CD8-positive, alpha-beta memory T cell (primary cell): ENCODE results near the gene SNRPB2. TPM values are rescaled to one million over a fixed set of nuclear protein-coding genes. Genes with fewer than 3 reads are reported as not detected.
A peak's percentile ranks its signal among the peaks of the same experiment; 100 is the strongest.

Experiments
- CTCF ChIA-PET: fragments of 350-600 bp; sonication (Branson Sonifier 250); formaldehyde crosslinking; loops from one replicate; lab custom pipeline; 2021; ENCODE audit warnings: antibody characterized with exemption; lab: Charles Lee
- POLR2A ChIA-PET: fragments of 350-600 bp; sonication (Branson Sonifier 250); formaldehyde crosslinking; loops from one replicate; lab custom pipeline; 2021; ENCODE audit warnings: antibody characterized with exemption; lab: Charles Lee
- DNase-seq, 5 donors: peaks; one replicate each; pipeline versions ENCODE4 v3.0.0 to v3.0.0-alpha.2; 2020 to 2022; ENCODE audit warnings: mixed read lengths in 1 of 5
- H3K27ac ChIP-seq: one replicate; pipeline ENCODE4 v1.7.0; 2013; ENCODE audit warnings: low read depth, mild to moderate bottlenecking, low read length, moderate library complexity
- H3K27me3 ChIP-seq: 2 replicates; pipeline ENCODE4 v1.7.0; 2013; ENCODE audit warnings: low read length, mild to moderate bottlenecking; ENCODE audit not compliant: insufficient read depth, poor library complexity, severe bottlenecking
- H3K36me3 ChIP-seq: 2 replicates; pipeline ENCODE4 v1.7.0; 2013; ENCODE audit warnings: mild to moderate bottlenecking, low read length, moderate library complexity; ENCODE audit not compliant: insufficient read depth
- H3K4me1 ChIP-seq: 2 replicates; pipeline ENCODE4 v1.7.0; 2013; ENCODE audit warnings: mild to moderate bottlenecking, low read length, moderate library complexity; ENCODE audit not compliant: insufficient read depth
- H3K4me3 ChIP-seq: 2 replicates; pipeline ENCODE4 v1.7.0; 2013; ENCODE audit warnings: mild to moderate bottlenecking, low read length
- H3K9me3 ChIP-seq: 2 replicates; pipeline ENCODE4 v1.7.0; 2013; ENCODE audit warnings: mild to moderate bottlenecking, low read length
- H3K27ac Mint-ChIP-seq, 8 donors: one replicate each; pipeline ENCODE4 v1.8.0; 2020 to 2021; ENCODE audit warnings: mixed read lengths in 8 of 8, mild to moderate bottlenecking in 6 of 8, inconsistent platforms in 3 of 8, moderate library complexity in 3 of 8
- H3K27me3 Mint-ChIP-seq, 2 donors: one replicate each; pipeline ENCODE4 v1.8.0; 2020 to 2021; ENCODE audit warnings: mixed read lengths in 2 of 2, mild to moderate bottlenecking in 1 of 2, moderate library complexity in 1 of 2
- H3K36me3 Mint-ChIP-seq, 3 donors: one replicate each; pipeline ENCODE4 v1.8.0; 2020 to 2021; ENCODE audit warnings: mixed read lengths in 3 of 3, inconsistent platforms in 1 of 3, mild to moderate bottlenecking in 1 of 3
- H3K4me1 Mint-ChIP-seq, 3 donors: one replicate each; pipeline ENCODE4 v1.8.0; 2020 to 2021; ENCODE audit warnings: mixed read lengths in 3 of 3, inconsistent platforms in 1 of 3, mild to moderate bottlenecking in 1 of 3
- H3K4me3 Mint-ChIP-seq, 7 donors: one replicate each; pipeline ENCODE4 v1.8.0; 2020 to 2021; ENCODE audit warnings: mixed read lengths in 7 of 7, mild to moderate bottlenecking in 6 of 7, moderate library complexity in 4 of 7, inconsistent platforms in 2 of 7
- H3K9me3 Mint-ChIP-seq, 5 donors: one replicate each; pipeline ENCODE4 v1.8.0; 2020 to 2022; ENCODE audit warnings: mixed read lengths in 5 of 5, mild to moderate bottlenecking in 3 of 5, moderate library complexity in 2 of 5, inconsistent platforms in 1 of 5
- polyA plus RNA-seq: library from polyadenylated mRNA; unstranded; fragments of 300-500 nt; fragmentation: Illumina TruSeq; gene quantifications from one replicate; pipeline ENCODE4 v1.2.3, GENCODE V29; 2021
- total RNA-seq, 2 experiments: library from RNA; stranded (reverse); gene quantifications; one replicate each; pipeline ENCODE4 v1.2.3, GENCODE V29; 2021

The SNRPB2 gene
- total and polyA plus RNA-seq, 3 experiments from 2014 or later, result 86.8 to 118 (median 116) TPM

DNA sequence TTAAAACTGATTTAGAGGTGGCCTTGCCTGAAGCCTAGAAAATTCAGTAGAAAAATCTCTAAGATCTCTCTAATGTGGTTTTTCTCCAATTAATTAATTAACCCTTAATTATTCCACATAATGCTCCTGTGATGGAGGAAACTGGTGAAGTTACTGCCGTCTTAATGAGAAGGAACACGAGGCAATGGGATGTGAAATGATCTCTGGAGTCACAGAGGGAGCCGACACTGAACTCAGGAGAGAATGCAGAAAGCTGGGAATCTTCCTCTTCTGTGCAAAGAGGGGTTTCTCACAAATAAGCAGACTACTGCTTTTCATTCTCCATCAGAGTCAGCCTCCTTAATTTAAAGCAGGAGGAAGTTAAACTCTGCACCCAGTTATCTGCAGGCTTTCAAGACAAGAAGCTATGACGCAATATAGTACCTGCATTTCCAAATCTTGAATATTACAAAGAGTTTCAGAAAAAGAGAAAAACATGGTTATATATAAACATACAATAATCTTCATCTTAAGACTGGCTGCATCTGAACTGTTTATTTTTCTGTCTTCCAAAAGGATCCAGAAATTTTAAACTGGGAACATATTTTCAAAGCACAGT is 18.1 kb upstream of the SNRPB2 start:
- Mint-ChIP-seq H3K36me3 (peaks cover 0 to 8% (median 2%) of the 10 kb centered on the region in 3 donors), H3K4me3 (no peak overlapping the region), H3K27ac (peak overlapping the region in 1 of 8 donors; percentile 19), H3K9me3 (peaks cover 0 to 4% (median 0%) of the 10 kb centered on the region in 5 donors), H3K4me1 (peaks cover 24 to 36% (median 35%) of the 10 kb centered on the region in 3 donors), H3K27me3 (peaks cover 17 to 38% of the 10 kb centered on the region in 2 donors)
- H3K36me3 ChIP-seq, result no peaks in the 10 kb centered on the region
- POLR2A ChIA-PET, result no interaction called here
- H3K27me3 ChIP-seq, result no peaks in the 10 kb centered on the region
- peaks cover 24% of the 10 kb centered on the region for H3K4me1 ChIP-seq
- no peak overlapping the region for H3K27ac ChIP-seq
- no peak for DNase-seq
- CTCF ChIA-PET, result no interaction called here
- no peak overlapping the region for H3K4me3 ChIP-seq
- H3K9me3 ChIP-seq, result no peaks in the 10 kb centered on the region

DNA sequence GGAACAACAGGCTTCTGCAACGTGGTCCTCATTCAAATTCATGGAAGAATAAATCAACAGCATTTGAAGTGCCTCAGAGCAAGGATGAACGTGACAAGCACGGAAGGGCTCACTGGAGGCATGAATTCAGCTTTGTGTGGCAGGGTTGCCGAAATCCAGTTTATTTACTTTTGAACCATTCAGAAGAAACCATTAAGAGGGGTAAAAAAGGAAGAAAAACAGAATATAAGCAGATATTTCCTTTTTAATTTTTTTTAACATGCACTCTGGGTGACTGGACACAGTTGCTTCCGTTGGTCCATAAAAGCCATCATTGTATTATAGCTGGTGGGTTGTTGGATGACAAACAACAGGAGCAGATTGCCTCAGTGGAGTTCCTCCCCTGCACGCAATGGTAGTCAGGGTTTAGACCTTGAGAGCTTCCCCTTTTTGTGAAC is 17.3 kb upstream of the SNRPB2 start:
- ChIA-PET POLR2A (no interaction called here), CTCF (no interaction called here)
- peaks cover 0 to 3% (median 2%) of the 10 kb centered on the region in 3 donors for H3K36me3 Mint-ChIP-seq
- peaks cover 24 to 35% (median 32%) of the 10 kb centered on the region in 3 donors for H3K4me1 Mint-ChIP-seq
- H3K27ac Mint-ChIP-seq, result no peak overlapping the region
- peaks cover 0 to 4% (median 0%) of the 10 kb centered on the region in 5 donors for H3K9me3 Mint-ChIP-seq
- Histone ChIP-seq H3K4me3 (no peak overlapping the region), H3K36me3 (no peaks in the 10 kb centered on the region), H3K4me1 (peaks cover 23% of the 10 kb centered on the region), H3K9me3 (no peaks in the 10 kb centered on the region), H3K27me3 (no peaks in the 10 kb centered on the region), H3K27ac (no peak overlapping the region)
- H3K4me3 Mint-ChIP-seq, result no peak overlapping the region
- H3K27me3 Mint-ChIP-seq, result peaks cover 15 to 37% of the 10 kb centered on the region in 2 donors
- DNase-seq, result no peak

DNA sequence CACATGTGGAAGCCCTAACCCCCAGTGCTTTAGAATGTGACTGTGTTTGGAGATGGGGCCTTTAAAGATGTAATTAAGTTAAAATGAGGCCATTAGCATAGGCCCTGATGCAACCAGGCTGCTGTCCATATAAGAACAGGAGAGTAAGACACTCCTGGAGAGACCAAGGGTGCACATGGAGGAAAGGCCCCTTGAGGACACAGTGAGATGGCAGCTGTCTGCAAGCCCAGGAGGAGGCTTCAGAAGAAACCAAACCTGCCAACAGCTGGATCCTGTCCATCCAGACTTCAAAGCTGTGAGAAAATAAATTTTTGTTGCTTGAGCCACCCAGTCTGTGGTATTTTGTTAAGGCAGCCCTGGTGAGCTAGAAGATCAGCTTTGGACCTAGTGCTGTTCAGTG is 16.8 kb upstream of the SNRPB2 start:
- peaks cover 16 to 41% of the 10 kb centered on the region in 2 donors for H3K27me3 Mint-ChIP-seq
- Histone ChIP-seq H3K27ac (no peak overlapping the region), H3K36me3 (no peaks in the 10 kb centered on the region), H3K4me1 (peaks cover 18% of the 10 kb centered on the region), H3K9me3 (no peaks in the 10 kb centered on the region), H3K27me3 (no peaks in the 10 kb centered on the region), H3K4me3 (no peak overlapping the region)
- no peak overlapping the region for H3K4me3 Mint-ChIP-seq
- ChIA-PET CTCF (no interaction called here), POLR2A (no interaction called here)
- H3K27ac Mint-ChIP-seq, result no peak overlapping the region
- H3K36me3 Mint-ChIP-seq, result peaks cover 0 to 2% (median 0%) of the 10 kb centered on the region in 3 donors
- DNase-seq, result no peak
- H3K9me3 Mint-ChIP-seq, result peaks cover 0 to 4% (median 0%) of the 10 kb centered on the region in 5 donors
- H3K4me1 Mint-ChIP-seq, result peaks cover 21 to 29% (median 27%) of the 10 kb centered on the region in 3 donors

DNA sequence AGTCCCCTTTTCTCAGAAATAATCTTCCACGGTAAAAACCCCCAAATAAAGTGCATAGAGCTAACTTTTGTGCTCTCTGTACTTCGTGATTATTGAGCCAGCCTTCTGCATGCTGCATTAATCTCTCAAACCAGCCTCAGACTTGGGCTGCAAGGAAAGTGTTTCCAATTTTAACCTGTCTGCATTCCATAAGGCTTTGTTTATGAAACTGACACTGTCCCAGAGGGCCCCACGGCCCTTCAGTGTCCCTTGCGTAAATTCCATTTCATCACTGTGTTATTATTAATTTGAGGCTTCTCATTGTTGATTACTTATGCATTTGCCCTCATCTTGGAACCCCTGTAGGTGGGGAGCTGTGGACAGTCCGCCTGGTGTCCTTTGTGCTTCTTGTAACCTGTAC is 15.6 kb upstream of the SNRPB2 start:
- Mint-ChIP-seq H3K36me3 (peaks cover 0 to 2% (median 0%) of the 10 kb centered on the region in 3 donors), H3K27ac (no peak overlapping the region), H3K9me3 (peaks cover 0 to 2% (median 0%) of the 10 kb centered on the region in 5 donors), H3K4me3 (no peak overlapping the region), H3K4me1 (peaks cover 10 to 17% (median 15%) of the 10 kb centered on the region in 3 donors), H3K27me3 (peaks cover 18 to 50% of the 10 kb centered on the region in 2 donors)
- CTCF ChIA-PET, result no interaction called here
- Histone ChIP-seq H3K27me3 (no peaks in the 10 kb centered on the region), H3K36me3 (no peaks in the 10 kb centered on the region), H3K9me3 (no peaks in the 10 kb centered on the region), H3K4me1 (peaks cover 6% of the 10 kb centered on the region), H3K4me3 (no peak overlapping the region), H3K27ac (no peak overlapping the region)
- DNase-seq, result no peak
- POLR2A ChIA-PET, result no interaction called here

DNA sequence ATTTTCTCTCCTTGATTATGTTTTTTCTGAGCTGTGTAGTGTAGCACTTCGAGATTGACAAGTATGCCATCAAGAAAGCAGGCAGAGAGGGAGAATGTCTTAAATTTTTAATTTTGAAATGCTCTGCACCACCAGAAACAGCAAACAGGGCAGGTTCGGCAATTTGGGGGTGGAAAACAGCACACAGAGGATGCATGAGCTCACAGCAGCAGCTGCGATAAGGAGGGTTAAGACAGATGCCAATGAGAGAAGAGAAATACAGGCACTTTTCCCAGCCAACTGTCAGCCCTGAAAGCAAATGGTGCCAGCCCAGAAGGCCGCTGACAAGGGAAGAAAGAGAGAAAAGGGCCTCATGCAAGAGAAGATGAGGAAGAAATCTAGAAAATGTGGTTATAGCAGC is 15.1 kb upstream of the SNRPB2 start:
- peaks cover 0 to 2% (median 0%) of the 10 kb centered on the region in 5 donors for H3K9me3 Mint-ChIP-seq
- no peak for DNase-seq
- ChIA-PET CTCF (no interaction called here), POLR2A (no interaction called here)
- H3K36me3 ChIP-seq, result no peaks in the 10 kb centered on the region
- no peak overlapping the region for H3K27ac Mint-ChIP-seq
- H3K27ac ChIP-seq, result no peak overlapping the region
- no peak overlapping the region for H3K4me3 ChIP-seq
- peaks cover 5 to 12% (median 10%) of the 10 kb centered on the region in 3 donors for H3K4me1 Mint-ChIP-seq
- peaks cover 18 to 55% of the 10 kb centered on the region in 2 donors for H3K27me3 Mint-ChIP-seq
- H3K36me3 Mint-ChIP-seq, result peaks cover 0 to 2% (median 0%) of the 10 kb centered on the region in 3 donors
- no peaks in the 10 kb centered on the region for H3K27me3 ChIP-seq
- no peaks in the 10 kb centered on the region for H3K9me3 ChIP-seq
- H3K4me1 ChIP-seq, result peaks cover under 1% of the 10 kb centered on the region
- no peak overlapping the region for H3K4me3 Mint-ChIP-seq

DNA sequence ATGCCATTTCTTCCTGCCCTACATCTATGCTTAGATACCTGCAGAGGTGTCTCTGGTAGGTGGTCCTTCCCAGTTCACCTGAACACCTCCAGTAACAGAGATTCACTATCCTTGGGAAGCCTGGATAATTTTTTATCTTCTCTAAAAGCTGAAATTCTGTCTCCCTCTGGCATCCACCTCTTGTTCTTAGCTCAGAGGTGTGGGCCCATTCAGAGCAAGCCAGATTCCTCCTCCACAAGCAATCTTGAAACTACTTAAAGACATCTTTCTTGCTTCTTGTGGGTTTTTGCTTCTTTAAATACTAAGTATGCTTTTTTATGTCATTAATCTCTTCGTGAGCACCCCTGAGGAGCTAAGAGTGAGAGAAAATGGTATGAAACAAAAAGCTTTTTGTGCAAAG is 10.4 kb upstream of the SNRPB2 start:
- Mint-ChIP-seq H3K27ac (no peak overlapping the region), H3K4me3 (no peak overlapping the region), H3K27me3 (peaks cover 13 to 77% of the 10 kb centered on the region in 2 donors), H3K9me3 (peaks cover 0 to 2% (median 0%) of the 10 kb centered on the region in 5 donors), H3K4me1 (no peaks in the 10 kb centered on the region), H3K36me3 (peaks cover 0 to 2% (median 0%) of the 10 kb centered on the region in 3 donors)
- Histone ChIP-seq H3K4me1 (no peaks in the 10 kb centered on the region), H3K36me3 (no peaks in the 10 kb centered on the region), H3K27me3 (no peaks in the 10 kb centered on the region), H3K27ac (no peak overlapping the region), H3K9me3 (no peaks in the 10 kb centered on the region), H3K4me3 (no peak overlapping the region)
- ChIA-PET CTCF (no interaction called here), POLR2A (no interaction called here)
- no peak for DNase-seq

DNA sequence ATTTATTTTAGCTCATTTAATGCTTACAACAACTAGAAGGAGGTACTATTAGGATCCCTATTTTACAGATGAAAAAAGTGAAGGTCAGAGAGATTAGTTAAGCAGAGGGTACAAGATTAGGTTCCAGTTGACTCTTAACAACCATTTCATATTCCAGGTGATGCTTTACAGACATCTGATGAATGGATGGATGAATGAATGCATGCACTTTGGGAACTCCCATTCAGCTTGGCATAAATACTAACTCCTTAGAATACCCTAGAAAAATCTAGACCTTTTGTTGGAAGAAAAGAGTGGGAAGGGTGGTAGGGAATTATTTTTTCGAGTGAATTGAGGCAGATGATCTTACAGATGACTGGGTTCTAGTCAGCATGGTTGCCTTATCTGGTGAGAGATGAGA is 746 bp upstream of the SNRPB2 start:
- H3K27ac ChIP-seq, result no peak overlapping the region
- H3K36me3 Mint-ChIP-seq, result peaks cover 7 to 38% (median 18%) of the 10 kb centered on the region in 3 donors
- peaks cover 47 to 54% (median 53%) of the 10 kb centered on the region in 3 donors for H3K4me1 Mint-ChIP-seq
- DNase-seq, result no peak
- peaks cover 8 to 25% of the 10 kb centered on the region in 2 donors for H3K27me3 Mint-ChIP-seq
- H3K4me1 ChIP-seq, result peaks cover 39% of the 10 kb centered on the region
- H3K27me3 ChIP-seq, result no peaks in the 10 kb centered on the region
- ChIA-PET POLR2A (no interaction called here), CTCF (interaction anchor here (0.9 kb wide), 1 partner anchor 32 kb away, joined by 3 read pairs; no protein-coding TSS in a partner anchor)
- H3K36me3 ChIP-seq, result peaks cover 11% of the 10 kb centered on the region
- peak overlapping the region; percentile 96 to 100 (median 100) for H3K27ac Mint-ChIP-seq
- no peaks in the 10 kb centered on the region for H3K9me3 ChIP-seq
- H3K4me3 Mint-ChIP-seq, result peak overlapping the region; percentile 97 to 100 (median 99)
- peaks cover 4 to 7% (median 4%) of the 10 kb centered on the region in 5 donors for H3K9me3 Mint-ChIP-seq
- peak overlapping the region; percentile 94 for H3K4me3 ChIP-seq

DNA sequence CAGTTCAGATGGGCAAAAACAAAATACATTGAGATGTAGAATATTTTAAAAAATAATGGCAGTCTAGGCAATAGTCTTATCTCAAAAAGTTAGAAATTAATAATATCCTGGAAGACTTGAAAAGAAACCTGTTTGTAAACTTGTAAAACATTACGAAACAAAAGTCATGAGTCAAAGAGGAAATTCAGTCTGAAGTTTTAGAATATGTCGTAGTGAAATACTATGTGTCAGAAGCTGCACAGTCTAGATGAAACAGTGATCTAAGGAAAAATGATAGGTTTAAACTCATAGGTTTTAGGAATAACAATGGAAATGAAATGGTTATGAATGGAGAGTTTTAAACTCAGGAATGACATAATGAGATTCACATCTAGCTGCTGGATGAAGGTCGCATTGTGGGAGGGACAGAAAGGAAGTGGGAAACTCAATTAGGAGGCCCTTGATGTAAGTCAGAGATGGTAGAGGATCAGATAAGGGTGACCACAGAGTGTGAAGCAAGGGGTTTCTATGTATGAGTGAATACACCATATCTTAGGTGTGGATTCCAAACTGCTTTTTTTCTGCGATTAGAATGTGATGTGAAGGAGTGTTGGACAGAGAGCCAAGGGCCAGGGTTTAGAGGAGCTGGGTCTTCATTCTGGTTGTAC is 2.8 kb downstream of the SNRPB2 start:
- Mint-ChIP-seq H3K27me3 (peaks cover under 1 to 7% of the 10 kb centered on the region in 2 donors), H3K36me3 (peaks cover 18 to 72% (median 20%) of the 10 kb centered on the region in 3 donors), H3K27ac (peak overlapping the region; percentile 43 to 91 (median 75)), H3K4me3 (peak overlapping the region; percentile 37 to 97 (median 43)), H3K9me3 (peaks cover 0 to 7% (median 0%) of the 10 kb centered on the region in 5 donors), H3K4me1 (peaks cover 68 to 88% (median 77%) of the 10 kb centered on the region in 3 donors)
- Histone ChIP-seq H3K4me3 (no peak overlapping the region), H3K27ac (no peak overlapping the region), H3K36me3 (peaks cover 45% of the 10 kb centered on the region), H3K9me3 (no peaks in the 10 kb centered on the region), H3K27me3 (no peaks in the 10 kb centered on the region), H3K4me1 (peaks cover 52% of the 10 kb centered on the region)
- CTCF ChIA-PET, result no interaction called here
- POLR2A ChIA-PET, result no interaction called here
- DNase-seq, result peak in 2 of 5 donors; percentile 6 to 21
